Measurements from ENCODE around the gene DAPK1.

DAPK1 gene

GRCh38 chr9:87638292-87638691, 140.6 kb downstream of the DAPK1 start:
- no peak overlapping the region for H3K27ac ChIP-seq (ENCODE audit: low read length)
- H3K4me2 ChIP-seq (ENCODE audit: insufficient read depth, low read length): no peak overlapping the region
- ATAC-seq (ENCODE audit: insufficient read depth, low read depth) (no peak), DNase-seq (no peak)
- no peaks in the 10 kb centered on the region for H3K27me3 ChIP-seq (ENCODE audit: insufficient read depth, low read length, poor library complexity)
- H3K79me2 ChIP-seq (ENCODE audit: insufficient read depth, low read length): no peaks in the 10 kb centered on the region
- H3K9me3 ChIP-seq (ENCODE audit: insufficient read depth, low read length, severe bottlenecking): no peaks in the 10 kb centered on the region
- no peaks in the 10 kb centered on the region for H3K36me3 ChIP-seq (ENCODE audit: insufficient read depth, low read length)
- no peak overlapping the region for H2AFZ ChIP-seq (ENCODE audit: low read depth, low read length)
- H4K20me1 ChIP-seq (ENCODE audit: insufficient read depth, low read length): no peaks in the 10 kb centered on the region
- H3K4me3 ChIP-seq (ENCODE audit: low read depth in 1 of 2, low read length in 2 of 2): no peak overlapping the region
- TF ChIP-seq CTCF (IDR thresholded peaks at IDR 0.05; ENCODE audit: borderline replicate concordance, extremely low read depth, low read length, poor library complexity, severe bottlenecking) (no peak), EZH2 (IDR thresholded peaks at IDR 0.05; ENCODE audit: borderline replicate concordance, low read depth, low read length, severe bottlenecking) (no peak)
- H3K9ac ChIP-seq (ENCODE audit: low read depth, low read length): no peak overlapping the region
- H3K4me1 ChIP-seq (ENCODE audit: insufficient read depth, low read length): peaks cover 8% of the 10 kb centered on the region; the same call in 1 of the 2 replicates

GRCh38 chr9:87639949-87640348, 142.3 kb downstream of the DAPK1 start:
- H3K36me3 ChIP-seq (ENCODE audit: insufficient read depth, low read length): no peaks in the 10 kb centered on the region

GRCh38 chr9:87640385-87640795, 142.7 kb downstream of the DAPK1 start:
- no peak overlapping the region for H3K27ac ChIP-seq (ENCODE audit: low read length)
- no peaks in the 10 kb centered on the region for H3K79me2 ChIP-seq (ENCODE audit: insufficient read depth, low read length)
- ATAC-seq (ENCODE audit: insufficient read depth, low read depth) (no peak), DNase-seq (no peak)
- no peaks in the 10 kb centered on the region for H3K27me3 ChIP-seq (ENCODE audit: insufficient read depth, low read length, poor library complexity)
- TF ChIP-seq EZH2 (IDR thresholded peaks at IDR 0.05; ENCODE audit: borderline replicate concordance, low read depth, low read length, severe bottlenecking) (no peak), CTCF (IDR thresholded peaks at IDR 0.05; ENCODE audit: borderline replicate concordance, extremely low read depth, low read length, poor library complexity, severe bottlenecking) (no peak)
- H3K36me3 ChIP-seq (ENCODE audit: insufficient read depth, low read length): no peaks in the 10 kb centered on the region
- H4K20me1 ChIP-seq (ENCODE audit: insufficient read depth, low read length): no peaks in the 10 kb centered on the region
- H3K4me1 ChIP-seq (ENCODE audit: insufficient read depth, low read length): peaks cover 8% of the 10 kb centered on the region; the same call in 1 of the 2 replicates
- no peak overlapping the region for H3K4me2 ChIP-seq (ENCODE audit: insufficient read depth, low read length)
- no peaks in the 10 kb centered on the region for H3K9me3 ChIP-seq (ENCODE audit: insufficient read depth, low read length, severe bottlenecking)
- no peak overlapping the region for H3K9ac ChIP-seq (ENCODE audit: low read depth, low read length)
- no peak overlapping the region for H2AFZ ChIP-seq (ENCODE audit: low read depth, low read length)
- no peak overlapping the region for H3K4me3 ChIP-seq (ENCODE audit: low read depth in 1 of 2, low read length in 2 of 2)

More at GRCh38 chr9:87639949-87640348, 142.3 kb downstream of the DAPK1 start:
- H3K4me1 ChIP-seq (ENCODE audit: insufficient read depth, low read length): peaks cover 8% of the 10 kb centered on the region; the same call in 1 of the 2 replicates
- ATAC-seq (ENCODE audit: insufficient read depth, low read depth): no peak
- H3K9ac ChIP-seq (ENCODE audit: low read depth, low read length): no peak overlapping the region
- H2AFZ ChIP-seq (ENCODE audit: low read depth, low read length): no peak overlapping the region
- H3K9me3 ChIP-seq (ENCODE audit: insufficient read depth, low read length, severe bottlenecking): no peaks in the 10 kb centered on the region
- no peak overlapping the region for H3K4me3 ChIP-seq (ENCODE audit: low read depth in 1 of 2, low read length in 2 of 2)
- no peaks in the 10 kb centered on the region for H3K79me2 ChIP-seq (ENCODE audit: insufficient read depth, low read length)
- H3K4me2 ChIP-seq (ENCODE audit: insufficient read depth, low read length): no peak overlapping the region
- no peak for DNase-seq
- no peaks in the 10 kb centered on the region for H3K27me3 ChIP-seq (ENCODE audit: insufficient read depth, low read length, poor library complexity)
- H3K27ac ChIP-seq (ENCODE audit: low read length): no peak overlapping the region
- no peaks in the 10 kb centered on the region for H4K20me1 ChIP-seq (ENCODE audit: insufficient read depth, low read length)
- no peak for TF ChIP-seq EZH2 (IDR thresholded peaks at IDR 0.05; ENCODE audit: borderline replicate concordance, low read depth, low read length, severe bottlenecking)
- TF ChIP-seq CTCF (IDR thresholded peaks at IDR 0.05; ENCODE audit: borderline replicate concordance, extremely low read depth, low read length, poor library complexity, severe bottlenecking): no peak

DNA sequence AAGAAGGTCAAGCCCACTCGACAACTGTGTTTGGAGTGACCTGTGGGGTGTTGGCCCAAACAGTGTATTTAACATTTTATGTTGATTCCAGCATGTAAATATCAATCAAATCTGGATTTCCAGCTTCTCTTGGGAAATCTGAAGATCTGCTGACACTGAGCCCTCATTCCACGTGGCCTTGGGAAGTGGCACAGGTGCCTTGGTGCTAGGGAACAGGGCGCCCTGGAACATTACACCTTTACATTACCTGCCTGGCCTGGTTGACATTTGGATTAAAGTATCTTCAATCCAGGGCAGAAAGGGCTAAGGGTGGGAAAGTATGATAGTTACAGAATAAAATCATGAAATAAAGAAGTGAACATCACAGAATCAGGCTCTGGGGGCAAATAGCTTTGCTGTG, 143.4 kb downstream of the DAPK1 start:
- no peaks in the 10 kb centered on the region for H3K27me3 ChIP-seq (ENCODE audit: insufficient read depth, low read length, poor library complexity)
- H3K9ac ChIP-seq (ENCODE audit: low read depth, low read length): no peak overlapping the region
- H3K27ac ChIP-seq (ENCODE audit: low read length): no peak overlapping the region
- no peaks in the 10 kb centered on the region for H4K20me1 ChIP-seq (ENCODE audit: insufficient read depth, low read length)
- no peak overlapping the region for H2AFZ ChIP-seq (ENCODE audit: low read depth, low read length)
- H3K4me2 ChIP-seq (ENCODE audit: insufficient read depth, low read length): no peak overlapping the region
- H3K4me3 ChIP-seq (ENCODE audit: low read depth in 1 of 2, low read length in 2 of 2): no peak overlapping the region
- TF ChIP-seq EZH2 (IDR thresholded peaks at IDR 0.05; ENCODE audit: borderline replicate concordance, low read depth, low read length, severe bottlenecking) (no peak), CTCF (IDR thresholded peaks at IDR 0.05; ENCODE audit: borderline replicate concordance, extremely low read depth, low read length, poor library complexity, severe bottlenecking) (no peak)
- peaks cover 8% of the 10 kb centered on the region; the same call in 1 of the 2 replicates for H3K4me1 ChIP-seq (ENCODE audit: insufficient read depth, low read length)
- H3K9me3 ChIP-seq (ENCODE audit: insufficient read depth, low read length, severe bottlenecking): no peaks in the 10 kb centered on the region
- no peaks in the 10 kb centered on the region for H3K36me3 ChIP-seq (ENCODE audit: insufficient read depth, low read length)
- no peak for DNase-seq
- no peaks in the 10 kb centered on the region for H3K79me2 ChIP-seq (ENCODE audit: insufficient read depth, low read length)
- ATAC-seq (ENCODE audit: insufficient read depth, low read depth): no peak

Data from DND-41 (cell line).